DMS 273 treated with DMSO at 0.1 percent for 48 hours (cell line): Measurements from ENCODE around the gene GRIN1.
"Not testable (repeated sequence)": the region's sequence is repeated elsewhere in the genome, so short reads cannot be mapped to it uniquely, and the experiment has no call there.

Experiments used
- DNase-seq: peaks from one replicate; lab custom pipeline; 2025; lab: John Stamatoyannopoulos, UW

GRIN1 gene

GRCh38 chr9:137111788-137112563, 27.0 kb upstream of the GRIN1 start:
- no peak for DNase-seq

- DNase-seq: no peak
Measured at GRCh38 chr9:137112564-137113384, 26.2 kb upstream of the GRIN1 start.

- no peak for DNase-seq
Measured at GRCh38 chr9:137113385-137114159, 25.4 kb upstream of the GRIN1 start.

GRCh38 chr9:137114220-137114612, 24.7 kb upstream of the GRIN1 start:
- no peak for DNase-seq

- no peak for DNase-seq
Measured at GRCh38 chr9:137114613-137115393, 24.2 kb upstream of the GRIN1 start, which contains the start of gene DPP7. DPP7 (minus strand) TSS chr9:137114733; CDS start chr9:137114713, 20 bp downstream.

GRCh38 chr9:137115394-137116026, 23.4 kb upstream of the GRIN1 start:
- no peak for DNase-seq

- DNase-seq: no peak
Measured at GRCh38 chr9:137116027-137116507, 22.9 kb upstream of the GRIN1 start.

GRCh38 chr9:137116728-137117127, 22.2 kb upstream of the GRIN1 start:
- DNase-seq: no peak

- no peak for DNase-seq
Measured at GRCh38 chr9:137117269-137117731, 21.7 kb upstream of the GRIN1 start.

GRCh38 chr9:137118092-137118603, 20.8 kb upstream of the GRIN1 start:
- not testable (repeated sequence) for DNase-seq

GRCh38 chr9:137121927-137122795, 16.8 kb upstream of the GRIN1 start:
- not testable (repeated sequence) for DNase-seq

GRCh38 chr9:137122796-137123467, 16.0 kb upstream of the GRIN1 start:
- DNase-seq: not testable (repeated sequence)

- no peak for DNase-seq
Measured at GRCh38 chr9:137123468-137123837, 15.5 kb upstream of the GRIN1 start.

GRCh38 chr9:137123952-137124462, 14.9 kb upstream of the GRIN1 start:
- DNase-seq: not testable (repeated sequence)

- no peak for DNase-seq
Measured at GRCh38 chr9:137126786-137127185, 12.2 kb upstream of the GRIN1 start.

- no peak for DNase-seq
Measured at GRCh38 chr9:137127301-137128157, 11.4 kb upstream of the GRIN1 start.

- no peak for DNase-seq
Measured at GRCh38 chr9:137128158-137128861, 10.6 kb upstream of the GRIN1 start.
